Uterus (tissue), 4 donors: ENCODE results near the gene VPS16. TPM values are rescaled to one million over a fixed set of nuclear protein-coding genes. Genes with fewer than 3 reads are reported as not detected.

Source experiments
- DNase-seq, 2 donors: peaks; one replicate each; pipeline ENCODE4 v3.0.0-alpha.2; 2019 to 2020
- H3K27ac ChIP-seq, 2 donors: fragments of 200-600 bp; sonication (generic); 1 replicate in 1 of 2; 2 replicates in 1 of 2; pipeline ENCODE4 v1.5.1; 2016 to 2018
- H3K27me3 ChIP-seq, 2 donors: fragments of 200-600 bp; sonication (generic); one replicate each; pipeline ENCODE4 v1.5.1; 2018 to 2019; ENCODE audit warnings: control low read depth in 1 of 2
- H3K36me3 ChIP-seq, 2 donors: fragments of 200-600 bp; sonication (generic); one replicate each; pipeline ENCODE4 v1.5.1; 2019; ENCODE audit warnings: control low read depth in 1 of 2
- H3K4me1 ChIP-seq, 2 donors: fragments of 200-600 bp; sonication (generic); one replicate each; pipeline ENCODE4 v1.5.1; 2018 to 2019; ENCODE audit warnings: control low read depth in 1 of 2
- H3K4me3 ChIP-seq, 2 donors: fragments of 200-600 bp; sonication (generic); 1 replicate in 1 of 2; 2 replicates in 1 of 2; pipeline ENCODE4 v1.5.1; 2018 to 2019; ENCODE audit warnings: mild to moderate bottlenecking in 1 of 2
- H3K9me3 ChIP-seq, 2 donors: fragments of 200-600 bp; sonication (generic); one replicate each; pipeline ENCODE4 v1.5.1; 2019; ENCODE audit warnings: control low read depth in 1 of 2
- POLR2A ChIP-seq, 2 donors: fragments of 450-650 bp; IDR thresholded peaks; one replicate each; pipeline ENCODE4 v1.6.1; 2016; ENCODE audit warnings: antibody characterized with exemption in 2 of 2, mild to moderate bottlenecking in 1 of 2, moderate library complexity in 1 of 2
- intact Hi-C: fragments of 100-400 bp; cut with DNase I; formaldehyde crosslinking; loops from one replicate; pipeline ENCODE4 v1.15.1; 2023; ENCODE audit warnings: low total_unique reads
- total RNA-seq, 4 donors: library from RNA; depleted of rRNA in 3 of 4; stranded (reverse); fragments of >200 nt in 3 of 4; gene quantifications; one replicate each; pipeline versions ENCODE4 v1.1.0 to v1.2.4, GENCODE V29; 2014 to 2023
- TF ChIP-seq, protein P1 (sequence below), 4 experiments: fragments of 200-600 bp in 2 of 4; fragments of 450-650 bp in 2 of 4; sonication (generic) in 2 of 4; IDR thresholded peaks; one replicate each; pipeline ENCODE4 v1.5.1; 2016 to 2019; ENCODE audit warnings: antibody characterized with exemption in 4 of 4, mild to moderate bottlenecking in 2 of 4, moderate library complexity in 1 of 4
- donor health status: DM: yes; HTN: yes; CAD: no.

The VPS16 gene
- total RNA-seq, 4 donors from 2014 or later = 5.9 to 48.6 (median 37.9) TPM

DNA sequence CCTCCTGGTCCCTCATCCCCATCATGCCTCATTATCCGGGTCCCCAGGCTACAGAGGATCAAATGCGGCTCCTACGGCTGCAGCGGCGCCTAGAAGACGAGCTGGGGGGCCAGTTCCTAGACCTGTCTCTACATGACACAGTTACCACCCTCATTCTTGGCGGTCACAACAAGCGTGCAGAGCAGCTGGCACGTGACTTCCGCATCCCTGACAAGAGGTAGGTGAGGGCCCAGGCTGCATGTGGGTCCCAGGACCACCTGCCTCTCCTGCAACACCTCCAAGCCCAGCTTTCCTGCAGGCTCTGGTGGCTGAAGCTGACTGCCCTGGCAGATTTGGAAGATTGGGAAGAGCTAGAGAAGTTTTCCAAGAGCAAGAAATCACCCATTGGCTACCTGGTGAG lies 24.6 kb downstream of the VPS16 start:
- Histone ChIP-seq H3K27me3 (no peaks in the 10 kb centered on the region), H3K4me1 (no peaks in the 10 kb centered on the region), H3K4me3 (no peak overlapping the region), H3K9me3 (no peaks in the 10 kb centered on the region), H3K36me3 (no peaks in the 10 kb centered on the region), H3K27ac (no peak overlapping the region)
- no peak for DNase-seq
- TF ChIP-seq, protein P1, sequence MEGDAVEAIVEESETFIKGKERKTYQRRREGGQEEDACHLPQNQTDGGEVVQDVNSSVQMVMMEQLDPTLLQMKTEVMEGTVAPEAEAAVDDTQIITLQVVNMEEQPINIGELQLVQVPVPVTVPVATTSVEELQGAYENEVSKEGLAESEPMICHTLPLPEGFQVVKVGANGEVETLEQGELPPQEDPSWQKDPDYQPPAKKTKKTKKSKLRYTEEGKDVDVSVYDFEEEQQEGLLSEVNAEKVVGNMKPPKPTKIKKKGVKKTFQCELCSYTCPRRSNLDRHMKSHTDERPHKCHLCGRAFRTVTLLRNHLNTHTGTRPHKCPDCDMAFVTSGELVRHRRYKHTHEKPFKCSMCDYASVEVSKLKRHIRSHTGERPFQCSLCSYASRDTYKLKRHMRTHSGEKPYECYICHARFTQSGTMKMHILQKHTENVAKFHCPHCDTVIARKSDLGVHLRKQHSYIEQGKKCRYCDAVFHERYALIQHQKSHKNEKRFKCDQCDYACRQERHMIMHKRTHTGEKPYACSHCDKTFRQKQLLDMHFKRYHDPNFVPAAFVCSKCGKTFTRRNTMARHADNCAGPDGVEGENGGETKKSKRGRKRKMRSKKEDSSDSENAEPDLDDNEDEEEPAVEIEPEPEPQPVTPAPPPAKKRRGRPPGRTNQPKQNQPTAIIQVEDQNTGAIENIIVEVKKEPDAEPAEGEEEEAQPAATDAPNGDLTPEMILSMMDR (IDR thresholded peaks at IDR 0.05) = no peak
- no peak for TF ChIP-seq POLR2A (IDR thresholded peaks at IDR 0.05)
- intact Hi-C loops = no loop called here

DNA sequence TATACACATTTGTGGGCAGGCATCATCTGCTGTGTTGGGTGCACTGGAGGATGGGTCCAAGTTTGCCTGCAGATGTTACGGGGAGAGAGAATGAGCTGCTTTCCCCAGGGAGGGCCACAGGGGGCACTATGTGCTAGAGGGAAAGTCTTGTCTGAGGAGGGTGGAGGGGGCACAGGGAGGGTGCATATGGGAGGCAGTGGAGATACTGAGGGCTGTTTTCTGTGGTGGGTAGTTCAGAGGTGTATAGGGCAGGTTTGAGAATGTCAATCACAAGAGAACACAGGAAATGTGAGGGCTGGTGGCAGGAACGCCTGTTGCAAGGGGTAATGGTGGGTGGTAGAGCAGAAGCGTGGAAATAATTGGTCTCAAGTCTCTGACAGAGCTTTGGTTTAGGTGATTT lies 25.1 kb downstream of the VPS16 start:
- Histone ChIP-seq H3K4me1 (no peaks in the 10 kb centered on the region), H3K4me3 (no peak overlapping the region), H3K36me3 (no peaks in the 10 kb centered on the region), H3K27me3 (no peaks in the 10 kb centered on the region), H3K27ac (no peak overlapping the region), H3K9me3 (no peaks in the 10 kb centered on the region)
- TF ChIP-seq, protein P1 (IDR thresholded peaks at IDR 0.05) = no peak
- no peak for TF ChIP-seq POLR2A (IDR thresholded peaks at IDR 0.05)
- intact Hi-C loops = no loop called here
- DNase-seq = no peak

- Histone ChIP-seq H3K27ac (no peak overlapping the region), H3K36me3 (no peaks in the 10 kb centered on the region), H3K27me3 (no peaks in the 10 kb centered on the region), H3K9me3 (no peaks in the 10 kb centered on the region), H3K4me1 (no peaks in the 10 kb centered on the region), H3K4me3 (no peak overlapping the region)
- intact Hi-C loops = no loop called here
- TF ChIP-seq POLR2A (IDR thresholded peaks at IDR 0.05) = no peak
- TF ChIP-seq, protein P1 (IDR thresholded peaks at IDR 0.05) = no peak
- DNase-seq = no peak
Observed at GRCh38 chr20:2866236-2866635, 25.7 kb downstream of the VPS16 start.

DNA sequence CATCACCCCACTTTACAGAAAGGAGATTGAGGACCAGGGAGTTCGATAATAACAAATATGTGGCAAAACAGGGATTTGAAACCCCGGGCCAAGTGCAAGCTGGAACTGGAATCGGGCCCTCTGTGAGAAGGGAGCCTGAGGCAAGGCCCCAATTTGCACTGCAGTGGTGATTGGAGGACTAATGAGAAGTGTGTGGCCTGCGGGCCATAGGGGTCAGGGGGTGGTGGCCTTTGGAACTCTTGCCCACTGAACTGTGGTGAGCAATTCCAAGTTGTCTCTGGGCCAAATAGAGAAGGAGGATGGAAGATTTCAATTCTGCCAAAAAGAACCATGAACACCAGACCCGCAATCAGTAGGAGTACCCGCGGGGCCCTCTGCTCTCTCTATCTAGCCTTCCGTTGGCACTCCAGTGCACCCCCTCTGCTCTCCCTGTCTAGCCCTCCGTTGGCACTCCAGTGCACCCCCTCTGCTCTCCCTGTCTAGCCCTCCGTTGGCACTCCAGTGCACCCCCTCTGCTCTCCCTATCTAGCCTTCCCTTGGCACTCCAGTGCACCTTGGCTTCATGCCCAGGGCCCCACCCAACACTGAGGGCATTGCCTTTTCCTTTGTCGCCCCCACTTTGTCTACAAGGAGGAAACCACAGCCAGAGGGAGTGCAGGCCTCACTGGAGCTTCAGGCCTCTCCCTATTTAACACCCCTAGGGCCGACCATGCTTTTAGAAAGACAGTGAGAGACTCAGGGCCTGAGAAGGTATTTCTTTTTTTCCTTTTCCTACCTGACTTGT lies 26.7 kb downstream of the VPS16 start:
- H3K27me3 ChIP-seq = no peaks in the 10 kb centered on the region
- H3K4me3 ChIP-seq = no peak overlapping the region
- no peaks in the 10 kb centered on the region for H3K4me1 ChIP-seq
- TF ChIP-seq, protein P1 (IDR thresholded peaks at IDR 0.05) = no peak
- TF ChIP-seq POLR2A (IDR thresholded peaks at IDR 0.05) = no peak
- no peaks in the 10 kb centered on the region for H3K9me3 ChIP-seq
- DNase-seq = no peak
- H3K27ac ChIP-seq = no peak overlapping the region
- intact Hi-C loops = no loop called here
- H3K36me3 ChIP-seq = no peaks in the 10 kb centered on the region

DNA sequence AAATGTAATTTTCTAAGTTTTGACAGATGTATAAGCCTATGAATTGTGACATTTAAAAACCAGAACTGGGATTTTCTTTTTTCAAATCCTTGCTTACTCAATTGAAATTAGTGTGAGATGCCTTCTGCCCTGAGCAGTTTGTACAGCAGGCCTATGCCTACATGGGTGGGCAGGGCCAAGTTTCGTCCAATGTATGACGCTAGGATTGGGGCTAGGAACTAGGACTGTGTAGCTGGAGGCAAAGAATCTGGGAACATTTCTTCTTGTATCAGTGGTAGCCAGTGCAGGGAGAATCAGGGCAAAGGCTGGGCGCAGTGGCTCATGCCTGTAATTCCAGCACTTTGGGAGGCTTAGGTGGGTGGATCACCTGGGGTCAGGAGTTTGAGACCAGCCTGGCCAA lies 28.8 kb downstream of the VPS16 start:
- Histone ChIP-seq H3K27ac (no peak overlapping the region), H3K4me1 (no peaks in the 10 kb centered on the region), H3K27me3 (no peaks in the 10 kb centered on the region), H3K4me3 (no peak overlapping the region), H3K9me3 (no peaks in the 10 kb centered on the region), H3K36me3 (no peaks in the 10 kb centered on the region)
- no peak for DNase-seq
- TF ChIP-seq, protein P1 (IDR thresholded peaks at IDR 0.05) = no peak
- no peak for TF ChIP-seq POLR2A (IDR thresholded peaks at IDR 0.05)
- intact Hi-C loops = no loop called here
